Fibroblast of the aortic adventitia (primary cell): ENCODE results near the gene CDK5. TPM values are rescaled to one million over a fixed set of nuclear protein-coding genes. Genes with fewer than 3 reads are reported as not detected.
A peak's percentile ranks its signal among the peaks of the same experiment; 100 is the strongest.

ENCODE experiments used
- DNase-seq: peaks from one replicate; pipeline ENCODE4 v3.0.0-alpha.2; 2010; ENCODE audit warnings: low read depth
- H3K4me3 ChIP-seq: 2 replicates; pipeline ENCODE4 v1.5.1; 2011; ENCODE audit warnings: low read depth, mild to moderate bottlenecking, control low read depth, low read length, moderate library complexity
- CTCF ChIP-seq: IDR thresholded peaks from 2 replicates; pipeline ENCODE4 v1.5.1; 2011; ENCODE audit warnings: mild to moderate bottlenecking, low read length, control low read depth, inconsistent platforms; ENCODE audit not compliant: insufficient read depth
- total RNA-seq: library from RNA; depleted of rRNA; stranded (reverse); fragments of >200 nt; gene quantifications from 2 replicates; pipeline ENCODE4 v1.2.3, GENCODE V29; 2012; ENCODE audit warnings: low replicate concordance

Gene CDK5
- total RNA-seq, 1 donor: 16.1 TPM

GRCh38 chr7:151025924-151026671 is 31.6 kb downstream of the CDK5 start:
- no peak overlapping the region for H3K4me3 ChIP-seq
- no peak for DNase-seq
- no peak for TF ChIP-seq CTCF

GRCh38 chr7:151024435-151025056 is 33.2 kb downstream of the CDK5 start, which contains the start of gene ATG9B:
TSS of gene ATG9B (minus strand) at chr7:151024494. CDS start at chr7:151024423, 71 bp downstream.
- TF ChIP-seq CTCF: no peak
- no peak within 1 kb of the TSS for H3K4me3 ChIP-seq
- no peak for DNase-seq

- TF ChIP-seq CTCF: no peak
- no peak overlapping the region for H3K4me3 ChIP-seq
- DNase-seq: no peak
Measured at GRCh38 chr7:151023232-151023631, 34.5 kb downstream of the CDK5 start.

GRCh38 chr7:151020231-151020630 is 37.5 kb downstream of the CDK5 start:
- no peak for TF ChIP-seq CTCF
- no peak for DNase-seq
- H3K4me3 ChIP-seq: no peak overlapping the region

- TF ChIP-seq CTCF: no peak
- no peak for DNase-seq
- no peak overlapping the region for H3K4me3 ChIP-seq
Measured at GRCh38 chr7:151019130-151019447, 38.6 kb downstream of the CDK5 start.

GRCh38 chr7:151018421-151019129 is 39.1 kb downstream of the CDK5 start:
- DNase-seq: no peak
- no peak for TF ChIP-seq CTCF
- H3K4me3 ChIP-seq: peak overlapping the region; percentile 28
